Measurements from ENCODE around the gene WHRN. TPM values are rescaled to one million over a fixed set of nuclear protein-coding genes. Genes with fewer than 3 reads are reported as not detected.

WHRN gene
- polyA plus RNA-seq, 10 donors: 1.9 to 6.3 (median 3.3) TPM

DNA sequence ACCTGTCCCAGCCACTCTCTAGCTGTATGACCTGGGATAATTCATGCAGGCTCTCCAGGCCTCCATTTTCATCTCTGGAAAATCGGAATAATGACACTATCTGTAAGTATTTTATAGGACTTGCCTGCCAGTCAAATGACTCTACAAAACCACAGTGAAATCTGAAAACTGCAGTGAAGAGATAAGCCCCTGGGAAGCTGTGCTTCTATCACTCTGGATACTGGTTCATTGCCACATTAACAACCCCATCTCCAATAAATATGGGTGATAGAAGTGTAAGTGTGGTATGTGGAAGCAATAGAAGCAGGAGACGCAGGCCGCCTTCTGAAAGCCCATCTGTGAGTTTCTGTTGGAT is 31.8 kb downstream of the WHRN start:
- no peak for DNase-seq

DNA sequence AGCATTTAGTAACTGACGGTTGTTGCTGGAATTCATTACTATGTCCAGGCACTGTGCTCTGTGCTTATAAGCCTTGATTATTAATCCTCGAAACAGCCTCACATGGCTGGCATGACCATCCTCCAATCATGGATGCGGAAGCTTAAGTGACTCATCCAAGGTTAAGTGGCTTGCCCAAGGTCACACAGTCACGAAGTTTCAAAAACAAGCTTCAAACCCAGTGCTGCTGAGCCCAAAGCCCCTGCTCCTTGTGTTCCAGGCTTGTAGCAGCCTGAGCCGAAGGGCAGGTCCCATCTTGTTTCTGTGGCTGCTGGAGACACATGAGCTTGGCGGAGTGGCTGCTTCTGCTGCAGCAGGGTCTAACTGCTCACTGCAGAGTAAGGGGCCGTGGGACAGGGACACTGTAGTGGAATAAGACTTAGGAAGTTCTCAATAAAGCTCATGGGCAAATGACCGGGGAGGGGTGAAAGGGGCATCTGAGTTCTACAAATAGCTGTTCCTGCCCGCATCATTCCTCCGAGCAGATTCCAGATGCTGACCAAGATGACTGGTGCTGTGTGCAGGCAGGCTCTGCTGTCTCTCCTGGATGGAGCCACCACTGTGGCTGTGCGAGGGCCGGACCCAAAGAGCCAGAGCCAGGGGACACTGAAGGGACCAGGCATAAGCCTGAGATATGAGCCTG is 32.4 kb downstream of the WHRN start:
- no peak for DNase-seq

DNA sequence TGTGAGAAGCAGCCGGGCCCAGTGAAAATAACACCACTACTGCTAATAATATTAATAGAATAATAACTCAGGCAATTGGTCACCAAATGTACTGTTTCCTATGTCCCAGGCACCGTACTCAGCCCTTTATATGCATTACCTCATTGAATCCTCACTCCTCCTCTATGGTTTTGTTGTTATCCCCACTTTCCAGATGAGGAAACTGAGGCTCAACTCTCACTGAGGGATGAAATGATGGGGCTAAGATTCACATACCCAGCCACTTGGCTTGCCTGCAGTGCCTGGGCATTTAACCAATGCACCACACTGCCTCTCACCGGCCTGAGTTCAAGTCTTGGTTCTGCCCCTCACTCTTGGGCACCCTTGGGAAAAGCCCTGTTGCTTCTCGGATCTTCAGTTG is 34.1 kb downstream of the WHRN start:
- DNase-seq: no peak

DNA sequence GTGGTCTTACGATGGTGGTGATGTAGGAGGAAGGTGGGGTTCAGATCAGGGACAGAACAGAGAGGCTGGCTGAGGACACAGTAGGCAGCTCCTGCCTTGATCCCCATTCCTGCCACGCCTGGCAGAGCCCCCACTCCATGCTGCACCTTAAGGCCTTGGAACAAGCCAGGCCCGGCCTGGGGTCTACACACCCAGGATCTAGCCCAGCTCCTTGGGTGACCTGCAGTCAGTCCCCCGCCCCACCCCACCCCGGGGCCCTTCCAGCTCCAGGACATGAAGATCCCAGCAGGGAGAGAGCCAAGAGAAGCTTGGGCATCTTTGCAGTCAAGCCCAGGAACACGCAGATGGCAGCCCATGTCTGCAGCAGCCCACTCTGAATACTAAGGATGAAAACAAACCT is 34.7 kb downstream of the WHRN start:
- no peak for DNase-seq

DNA sequence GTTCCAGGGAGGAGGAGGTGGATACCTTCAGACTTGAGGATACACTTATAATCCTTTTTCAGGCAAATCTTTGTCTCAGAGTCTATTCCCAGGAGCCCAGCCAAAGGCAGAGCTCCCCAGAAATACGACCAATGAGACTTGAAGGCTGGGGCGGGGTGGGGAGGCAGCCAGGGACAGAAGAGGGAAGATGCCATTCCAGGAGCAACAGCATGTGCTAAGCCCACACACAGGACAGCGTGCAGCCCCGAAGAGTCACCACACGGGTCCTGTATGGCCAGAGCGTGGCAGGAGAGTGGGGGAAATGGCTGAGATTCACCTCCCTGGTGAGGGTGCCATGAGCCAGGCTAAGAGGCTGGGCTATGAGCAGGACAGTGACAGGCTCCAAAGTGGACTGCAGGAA is 35.2 kb downstream of the WHRN start:
- DNase-seq: no peak

DNA sequence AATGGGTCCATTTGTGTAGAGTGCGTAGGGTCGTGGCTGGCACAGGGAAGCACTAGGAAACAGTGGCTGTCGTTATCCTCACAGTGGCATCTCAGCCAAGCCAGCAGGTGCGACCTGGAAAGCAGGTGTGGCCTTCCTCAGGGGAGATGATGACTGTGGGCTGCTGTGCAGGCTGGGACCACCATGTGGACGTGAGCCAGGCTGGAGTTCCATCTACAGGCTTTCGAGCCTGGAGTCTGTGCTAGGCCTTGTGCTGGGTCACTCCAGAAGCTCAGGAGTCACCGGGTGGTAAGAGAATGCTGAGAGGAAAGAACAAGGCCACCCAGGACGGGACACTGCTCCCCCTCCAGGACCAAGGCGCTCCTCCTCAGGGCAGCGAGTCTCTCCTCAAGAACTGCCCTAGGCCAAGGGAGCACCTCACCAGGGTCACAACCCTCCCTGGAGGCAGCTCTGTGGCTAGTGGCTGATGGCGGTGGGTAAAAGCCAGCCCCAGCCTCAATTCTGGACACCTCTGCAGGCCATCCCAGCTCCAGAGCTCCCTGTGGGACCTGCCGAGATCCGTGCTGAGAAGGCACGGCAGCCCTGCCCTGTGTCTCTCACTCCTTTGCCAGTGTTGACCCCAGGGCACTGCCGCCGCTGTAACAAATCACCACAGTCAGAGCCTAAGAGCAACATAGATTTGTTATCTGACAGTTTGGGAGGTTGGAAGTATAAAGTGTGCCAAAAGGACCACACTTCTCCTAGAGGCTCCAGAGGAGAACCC is 36.0 kb downstream of the WHRN start:
- DNase-seq: no peak

DNA sequence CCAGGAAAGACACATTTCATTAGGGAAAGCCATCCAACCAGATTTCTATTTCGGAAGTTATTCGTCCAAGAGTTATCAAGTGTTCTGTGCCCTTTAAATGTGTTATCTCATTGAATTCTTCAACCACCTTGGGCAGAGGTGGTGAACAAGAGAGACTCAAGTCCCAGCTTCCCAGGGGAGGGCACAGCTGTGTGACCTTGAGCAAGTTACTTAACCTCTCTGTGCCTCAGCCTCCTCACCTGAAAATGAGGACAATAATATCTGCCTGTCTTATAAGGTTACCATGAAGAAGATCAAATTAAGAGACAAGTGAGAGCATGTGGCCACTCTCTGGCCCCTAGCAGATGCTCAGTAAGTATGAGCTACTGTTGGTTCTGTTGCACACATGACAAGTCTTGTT is 37.4 kb downstream of the WHRN start:
- DNase-seq: no peak

DNA sequence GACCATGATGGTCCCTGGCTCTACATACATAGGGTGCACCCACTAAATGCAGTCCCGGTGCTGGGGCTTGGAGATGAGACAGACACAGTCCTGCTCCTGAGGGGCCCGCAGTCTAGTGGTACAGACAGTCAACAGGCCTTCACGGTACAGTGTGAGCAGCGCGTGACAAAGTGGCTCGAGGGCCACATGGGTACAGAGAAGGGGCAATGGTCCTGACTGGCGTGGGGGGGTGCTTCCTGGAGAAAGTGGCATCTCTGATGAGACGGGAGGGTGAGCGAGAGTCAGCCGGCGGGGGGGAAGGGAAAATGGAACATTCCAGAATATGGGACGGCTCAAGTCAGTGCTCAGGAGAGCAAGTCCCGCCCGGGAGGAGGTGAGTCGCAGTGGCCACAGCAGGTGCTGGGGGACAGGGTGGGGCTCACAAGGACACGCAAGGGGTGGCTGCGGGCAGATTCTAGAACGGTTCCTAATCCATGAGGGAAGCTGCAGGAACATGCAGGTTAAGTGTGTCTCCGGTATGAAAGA is 38.0 kb downstream of the WHRN start:
- no peak for DNase-seq

DNA sequence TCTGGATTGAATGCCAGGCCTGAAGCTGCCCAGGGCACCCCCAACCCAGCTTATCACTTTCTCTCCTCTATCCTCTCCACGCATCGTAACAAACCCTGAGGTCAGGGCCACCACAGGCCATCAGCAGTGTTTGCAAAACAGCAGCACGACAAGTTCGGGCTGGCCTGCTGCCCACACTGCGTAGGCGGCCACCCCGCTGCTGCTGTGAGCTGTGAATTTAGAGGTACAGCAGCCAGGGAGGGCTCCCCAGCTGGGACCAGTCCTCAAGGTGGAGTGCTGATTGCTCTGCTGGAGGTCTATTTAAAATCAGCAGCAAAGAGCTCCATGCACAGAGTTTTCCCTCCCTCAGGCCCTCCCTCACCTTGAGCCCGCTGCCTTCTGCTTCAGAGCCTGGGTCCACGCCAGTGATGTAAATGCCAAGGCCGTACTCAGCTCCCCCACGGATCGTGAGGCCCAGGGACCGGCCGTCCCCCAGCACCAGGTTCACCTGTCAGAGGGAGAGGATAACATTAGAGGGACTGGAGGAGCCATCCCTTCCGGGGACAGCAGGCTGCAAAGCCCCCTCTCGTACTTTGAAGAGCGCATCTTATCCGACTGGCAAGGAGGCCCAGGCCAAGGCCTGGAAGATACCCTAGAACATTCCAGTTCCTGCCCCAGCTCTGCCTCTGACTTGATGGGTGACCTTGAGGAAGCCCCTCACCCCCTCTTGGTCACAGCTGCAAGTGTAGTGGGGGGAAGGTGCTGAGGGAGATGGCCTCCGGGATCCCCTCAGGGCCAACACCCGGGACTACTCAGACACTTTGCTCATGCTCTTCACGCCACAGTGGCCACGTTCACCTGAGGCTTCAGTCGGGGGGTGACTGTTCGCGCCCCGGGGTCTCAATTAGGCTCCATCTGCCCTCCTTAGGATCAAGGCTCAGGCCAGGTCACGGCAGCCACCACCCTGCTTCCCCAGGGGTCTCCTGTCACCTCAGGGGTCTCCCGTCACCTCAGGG is 39.1 kb downstream of the WHRN start:
- no peak for DNase-seq

DNA sequence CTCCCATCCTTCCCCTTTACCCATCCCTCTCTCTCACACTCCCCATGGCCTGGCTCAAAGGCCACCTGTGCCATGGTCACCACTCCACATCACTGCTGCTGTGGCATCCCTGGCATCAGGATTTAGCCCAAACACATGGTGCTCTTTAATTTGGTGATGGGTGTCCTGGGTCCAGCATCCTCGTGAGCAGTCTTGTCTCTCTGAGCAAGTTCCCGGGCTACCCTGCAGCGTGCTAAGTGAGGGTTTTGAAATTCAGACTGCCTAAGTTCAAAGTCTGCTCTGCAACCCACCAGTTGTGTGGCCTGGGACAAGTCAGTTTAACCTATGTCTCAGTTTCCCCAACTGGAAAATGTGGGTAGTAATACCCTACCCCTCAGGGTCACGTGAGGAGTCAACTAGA is 39.9 kb downstream of the WHRN start:
- DNase-seq: no peak

DNA sequence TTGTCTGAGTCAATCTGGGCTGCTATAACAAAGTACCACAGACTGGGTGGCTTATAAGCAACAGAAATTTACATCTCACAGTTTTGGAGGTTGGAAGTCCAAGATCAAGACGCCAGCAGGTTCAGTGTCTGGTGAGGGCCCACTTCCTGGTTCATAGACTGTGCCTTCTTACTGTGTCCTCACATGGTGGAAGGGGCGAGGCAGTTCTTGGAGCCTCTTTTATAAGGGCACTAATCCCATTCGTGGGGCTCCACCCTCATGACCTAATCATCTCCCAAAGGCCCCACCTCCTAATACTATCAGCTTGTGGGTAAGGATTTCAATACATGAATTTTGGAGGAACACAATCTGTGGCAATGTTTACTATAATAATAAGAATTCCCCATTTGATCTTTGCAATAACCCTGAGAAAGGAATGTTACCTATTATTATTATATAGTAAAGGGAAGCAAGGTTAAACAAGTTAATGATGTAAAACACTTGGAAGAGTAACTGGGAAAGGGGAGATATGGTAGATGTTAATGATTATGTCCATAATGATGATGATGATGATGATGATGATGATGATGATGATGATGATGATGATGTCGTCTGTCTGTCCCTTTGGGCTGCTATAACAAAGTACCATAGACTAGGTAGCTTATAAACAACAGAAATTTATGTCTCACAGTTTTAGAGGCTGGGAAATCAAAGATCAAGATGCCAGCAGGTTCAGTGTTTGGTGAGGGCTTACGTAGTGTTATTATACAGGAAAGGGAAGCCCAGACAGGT is 40.8 kb downstream of the WHRN start:
- no peak for DNase-seq

DNA sequence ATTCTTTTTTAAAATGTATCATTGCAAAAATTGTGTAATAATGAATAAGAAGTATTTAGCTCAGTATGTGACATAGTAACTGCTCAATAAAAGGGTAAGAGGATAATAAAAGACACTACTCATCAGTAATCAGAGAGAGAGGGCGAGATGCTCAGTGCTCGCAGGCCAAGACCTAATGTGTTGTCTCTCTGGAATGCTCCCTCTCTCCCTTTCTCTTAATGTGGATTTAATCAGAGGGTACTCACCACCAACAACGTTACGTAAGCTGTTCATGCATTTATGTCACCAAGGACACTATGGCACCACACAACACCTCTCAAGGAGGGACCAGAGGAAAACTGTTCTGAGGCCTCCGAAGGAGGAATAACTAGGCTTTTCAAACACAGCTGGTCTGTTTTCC is 42.5 kb downstream of the WHRN start:
- no peak for DNase-seq

DNA sequence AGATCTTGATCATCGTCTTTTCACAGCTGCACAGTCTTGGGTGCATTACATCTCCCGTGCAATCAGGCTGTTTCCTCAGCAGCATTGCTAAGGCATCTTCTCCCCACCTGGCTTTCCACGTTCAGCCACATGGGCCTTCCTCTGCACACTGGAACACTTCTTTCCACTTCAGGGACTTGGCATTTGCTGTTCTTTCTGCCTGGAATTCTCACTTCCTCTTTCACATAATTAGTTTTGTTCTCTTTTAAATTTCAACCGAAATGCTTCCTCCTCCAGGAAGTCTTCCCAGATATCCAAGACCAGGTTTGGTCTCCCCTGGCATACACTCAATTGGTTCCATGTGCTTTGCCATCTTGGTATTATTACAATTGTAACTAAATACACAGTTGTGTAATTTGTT is 43.8 kb downstream of the WHRN start:
- no peak for DNase-seq

DNA sequence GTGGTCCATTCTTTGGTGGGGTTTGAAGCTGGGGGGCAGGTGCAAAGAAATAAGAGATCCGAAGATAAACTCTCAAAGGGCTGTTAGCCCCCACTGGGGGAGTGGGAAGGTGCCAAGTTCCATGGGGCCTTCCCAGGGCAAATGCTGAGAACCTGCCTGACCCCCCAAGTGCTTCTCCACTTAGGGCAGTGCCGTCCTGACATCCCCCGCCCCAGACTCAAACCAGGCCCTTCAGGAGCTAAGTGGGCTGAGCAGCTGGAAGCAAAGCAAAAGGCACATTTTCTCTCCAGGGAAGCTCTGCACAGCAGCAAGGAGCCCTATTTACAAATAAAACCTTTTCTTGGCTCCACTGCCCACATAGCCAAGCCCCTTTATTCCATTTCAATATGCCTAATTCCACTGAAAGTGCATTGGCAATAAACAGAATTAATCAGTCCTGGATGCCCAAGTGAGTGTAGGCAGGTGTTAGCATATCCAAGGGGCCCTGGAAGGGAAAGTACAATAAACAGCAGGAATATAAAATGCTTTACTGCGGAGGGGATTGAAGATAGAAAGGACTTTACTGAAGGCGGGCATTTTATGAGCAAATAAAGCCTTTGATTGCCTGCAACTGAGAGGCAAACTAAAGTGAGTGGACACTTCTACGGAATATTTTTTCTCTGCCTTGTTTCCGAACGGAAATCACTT is 44.6 kb downstream of the WHRN start:
- DNase-seq: no peak

DNA sequence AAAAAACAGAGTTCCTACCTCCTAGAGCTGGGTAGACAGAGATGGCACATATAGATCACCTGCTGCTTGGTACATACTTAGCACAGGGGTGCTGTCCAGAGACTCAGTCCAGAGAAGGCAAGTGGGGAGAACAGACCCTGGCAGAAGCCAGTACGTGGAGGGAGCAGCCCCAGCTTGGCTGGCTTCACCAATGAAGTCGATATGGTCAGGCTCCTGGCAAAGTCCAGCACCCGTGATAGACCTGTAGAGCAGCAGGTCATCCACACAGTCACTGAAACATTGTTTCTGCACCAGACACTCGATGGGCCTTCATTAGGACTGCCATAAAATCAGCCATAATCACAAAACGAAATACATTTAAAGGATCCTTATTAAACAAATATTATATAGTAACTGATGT is 45.8 kb downstream of the WHRN start:
- DNase-seq: no peak

DNA sequence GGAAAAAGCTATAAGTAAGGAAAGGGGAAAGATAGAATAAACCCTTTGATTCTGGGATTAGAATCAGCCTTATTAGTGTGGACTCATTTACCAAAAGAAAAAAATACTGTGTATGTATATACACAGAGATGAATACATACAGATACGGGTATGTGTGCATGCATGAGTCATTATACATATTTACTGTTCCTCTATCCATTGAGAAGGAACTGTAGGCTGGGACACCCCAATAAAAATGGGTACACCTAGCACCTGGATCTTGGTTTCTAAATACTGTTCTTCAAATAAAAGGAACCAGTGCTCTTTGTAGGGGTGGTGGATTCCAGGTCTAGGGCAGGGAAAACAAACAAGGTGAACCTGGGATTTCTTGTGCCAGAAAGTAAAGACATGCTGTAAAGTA is 48.3 kb downstream of the WHRN start:
- no peak for DNase-seq

DNA sequence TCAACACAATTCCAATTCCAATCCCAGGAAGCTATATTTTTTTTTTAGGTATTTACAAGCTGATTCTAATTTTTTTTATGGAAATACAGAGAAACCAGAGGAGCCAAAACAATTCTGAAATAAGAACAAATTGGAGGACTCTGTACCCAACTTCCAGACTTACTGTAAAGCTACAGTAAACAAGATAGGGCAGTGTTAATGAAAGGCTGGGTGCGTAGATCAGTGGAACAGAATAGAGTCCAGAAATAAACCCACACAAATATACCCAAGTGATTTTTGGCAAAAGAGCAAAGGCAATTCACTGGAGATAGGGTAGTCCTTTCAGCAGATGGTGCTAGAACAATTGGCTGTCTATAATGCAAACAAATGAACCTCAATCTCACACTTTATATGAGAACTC is 50.6 kb downstream of the WHRN start:
- no peak for DNase-seq

DNA sequence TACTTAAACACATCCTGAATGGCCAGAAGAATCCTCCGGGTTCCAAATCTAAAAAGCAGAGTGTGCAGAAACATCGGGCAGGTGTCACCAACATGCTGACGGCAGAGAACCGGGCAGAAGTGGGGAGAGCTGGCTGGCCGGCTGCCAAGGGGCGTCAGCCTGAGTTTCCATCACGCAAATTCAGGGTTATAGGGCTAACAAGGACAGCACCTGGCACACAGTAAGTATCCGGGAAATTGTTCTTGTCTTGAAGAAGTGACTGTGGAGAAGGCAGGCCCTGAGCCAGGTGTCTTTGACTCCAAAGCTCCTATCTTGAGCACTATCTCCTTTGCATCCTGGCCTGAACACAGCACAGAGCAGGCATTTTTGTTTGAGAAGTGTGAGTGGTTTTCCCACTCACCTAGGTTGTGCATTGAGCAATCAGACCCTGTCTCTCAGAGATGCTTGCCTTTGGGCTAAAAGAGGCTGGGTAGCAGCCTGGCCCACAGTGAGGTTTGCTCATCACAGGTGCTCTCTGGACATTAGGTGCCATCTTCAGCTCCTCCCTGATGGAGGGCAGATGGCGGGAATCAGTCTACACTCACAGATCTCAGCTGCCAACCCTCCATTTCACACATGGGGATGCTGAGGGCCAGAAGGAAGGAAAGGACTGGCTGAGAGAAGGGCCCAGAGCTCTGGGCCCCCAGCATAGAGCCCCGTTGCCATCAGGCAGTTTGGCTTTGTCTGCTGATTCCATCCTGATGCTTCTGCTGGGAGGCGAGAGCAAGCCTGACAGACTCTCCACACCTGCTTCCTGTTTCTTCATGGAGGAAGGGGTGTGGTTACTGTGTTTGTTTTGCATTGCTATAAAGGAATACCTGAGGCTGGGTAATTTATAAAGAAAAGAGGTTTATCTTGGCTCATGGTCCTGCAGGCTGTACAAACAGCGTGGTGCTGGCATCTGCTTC is 52.8 kb downstream of the WHRN start:
- DNase-seq: no peak

DNA sequence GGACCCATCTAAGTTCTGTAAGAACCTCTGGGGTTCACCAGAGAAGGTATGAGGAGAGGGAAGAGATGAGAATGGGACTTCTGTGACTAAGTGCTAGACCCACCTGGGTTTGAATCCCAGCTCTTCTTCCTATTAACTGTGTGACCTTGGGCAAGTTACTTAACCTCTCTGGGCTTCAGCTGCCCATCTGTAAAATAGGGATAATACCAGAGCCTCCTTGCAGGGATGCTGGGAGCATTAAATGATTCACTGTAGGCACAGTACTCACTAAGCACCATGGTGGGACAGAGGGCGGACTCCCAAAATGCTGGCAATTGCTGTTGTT is 53.6 kb downstream of the WHRN start:
- DNase-seq: no peak

Measured in muscle of back (tissue), 11 donors.